Glutamatergic neuron (in vitro differentiated cells): ENCODE data around the gene PRKG1. TPM values are rescaled to one million over a fixed set of nuclear protein-coding genes. Genes with fewer than 3 reads are reported as not detected.

ENCODE experiments used
- DNase-seq: peaks from one replicate; pipeline ENCODE4 v3.0.0; 2022
- H3K27ac Mint-ChIP-seq: one replicate; pipeline ENCODE4 v1.8.0; 2020; ENCODE audit warnings: mild to moderate bottlenecking, mixed read lengths, inconsistent platforms; ENCODE audit not compliant: unreplicated experiment
- H3K27me3 Mint-ChIP-seq: one replicate; pipeline ENCODE4 v1.8.0; 2020; ENCODE audit warnings: mild to moderate bottlenecking, moderate library complexity, mixed read lengths, inconsistent platforms; ENCODE audit not compliant: unreplicated experiment
- H3K36me3 Mint-ChIP-seq: one replicate; pipeline ENCODE4 v1.8.0; 2020; ENCODE audit warnings: mild to moderate bottlenecking, mixed read lengths, inconsistent platforms; ENCODE audit not compliant: unreplicated experiment
- H3K4me1 Mint-ChIP-seq: one replicate; pipeline ENCODE4 v1.8.0; 2020; ENCODE audit warnings: mild to moderate bottlenecking, low read depth, mixed read lengths, inconsistent platforms; ENCODE audit not compliant: unreplicated experiment
- H3K4me3 Mint-ChIP-seq: one replicate; pipeline ENCODE4 v1.8.0; 2020; ENCODE audit warnings: mild to moderate bottlenecking, mixed read lengths, inconsistent platforms; ENCODE audit not compliant: unreplicated experiment
- H3K9me3 Mint-ChIP-seq: one replicate; pipeline ENCODE4 v1.8.0; 2020; ENCODE audit warnings: mild to moderate bottlenecking, moderate library complexity, mixed read lengths, inconsistent platforms; ENCODE audit not compliant: unreplicated experiment
- CTCF ChIP-seq: fragments of 200-600 bp; sonication (generic); IDR thresholded peaks from one replicate; pipeline ENCODE4 v1.5.0; 2021; ENCODE audit not compliant: partially characterized antibody, unreplicated experiment
- total RNA-seq: library from RNA; stranded (reverse); fragmentation: NEBNext Ultra II Directional; extraction: Animal tissue kit (Norgen Biotek cat#: 25700); gene quantifications from one replicate; pipeline ENCODE4 v1.2.1, GENCODE V29; 2021; ENCODE audit not compliant: unreplicated experiment

The PRKG1 gene
- total RNA-seq, 1 donor from 2014 or later: 52.7 TPM

- H3K27ac Mint-ChIP-seq: no peak overlapping the region
- no peak for DNase-seq
These were observed 303.8 kb downstream of the PRKG1 start for GRCh38 chr10:51377932-51378599.

DNA sequence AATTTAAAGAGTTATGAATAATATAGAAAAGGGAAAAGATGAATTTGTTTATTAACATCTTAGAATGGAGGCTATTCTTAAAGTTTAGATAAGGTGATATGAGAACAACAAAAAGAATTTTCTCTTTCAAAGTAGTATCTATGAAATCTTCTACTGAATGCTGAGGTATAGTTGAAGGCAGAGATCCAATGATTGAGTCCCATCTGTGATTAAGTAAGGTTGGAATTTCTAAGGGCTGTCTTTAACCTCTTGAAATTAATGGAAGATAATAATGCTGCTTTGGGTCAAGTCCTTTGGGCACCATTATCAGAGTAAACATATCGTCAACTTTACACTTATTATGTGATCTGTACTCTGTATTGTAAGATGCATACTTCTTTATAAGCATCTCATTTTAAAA lies 307.9 kb downstream of the PRKG1 start:
- H3K27ac Mint-ChIP-seq: no peak overlapping the region
- no peaks in the 10 kb centered on the region for H3K36me3 Mint-ChIP-seq
- no peaks in the 10 kb centered on the region for H3K4me1 Mint-ChIP-seq
- no peak for DNase-seq
- H3K4me3 Mint-ChIP-seq: no peak overlapping the region
- TF ChIP-seq CTCF: no peak
- peaks cover 6% of the 10 kb centered on the region for H3K27me3 Mint-ChIP-seq
- H3K9me3 Mint-ChIP-seq: no peaks in the 10 kb centered on the region

More at GRCh38 chr10:51377932-51378599, 303.8 kb downstream of the PRKG1 start:
- no peak for TF ChIP-seq CTCF
- Mint-ChIP-seq H3K36me3 (no peaks in the 10 kb centered on the region), H3K27me3 (peaks cover 5% of the 10 kb centered on the region), H3K4me1 (no peaks in the 10 kb centered on the region), H3K9me3 (no peaks in the 10 kb centered on the region), H3K4me3 (no peak overlapping the region)

DNA sequence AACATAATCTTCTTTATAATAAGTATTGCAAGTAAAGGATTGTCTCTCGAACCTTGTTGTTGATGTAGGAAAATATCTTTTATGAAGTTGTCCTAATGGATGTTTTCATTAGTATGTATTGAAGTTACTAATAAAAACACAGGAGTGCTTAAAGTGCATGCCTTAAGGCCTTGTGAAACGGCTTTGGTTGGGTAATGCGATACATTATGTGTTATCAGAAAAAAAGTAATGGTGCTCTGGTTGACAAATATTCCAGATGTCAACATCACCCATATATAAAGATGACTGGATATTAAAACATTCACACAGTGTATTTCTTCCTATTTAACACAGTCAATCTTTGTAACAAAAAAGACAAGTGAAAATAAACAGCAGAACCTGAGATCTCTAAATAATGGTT lies 310.7 kb downstream of the PRKG1 start:
- Mint-ChIP-seq H3K27me3 (peaks cover 6% of the 10 kb centered on the region), H3K9me3 (no peaks in the 10 kb centered on the region), H3K27ac (no peak overlapping the region), H3K4me3 (no peak overlapping the region), H3K4me1 (no peaks in the 10 kb centered on the region), H3K36me3 (no peaks in the 10 kb centered on the region)
- no peak for DNase-seq
- TF ChIP-seq CTCF: no peak

DNA sequence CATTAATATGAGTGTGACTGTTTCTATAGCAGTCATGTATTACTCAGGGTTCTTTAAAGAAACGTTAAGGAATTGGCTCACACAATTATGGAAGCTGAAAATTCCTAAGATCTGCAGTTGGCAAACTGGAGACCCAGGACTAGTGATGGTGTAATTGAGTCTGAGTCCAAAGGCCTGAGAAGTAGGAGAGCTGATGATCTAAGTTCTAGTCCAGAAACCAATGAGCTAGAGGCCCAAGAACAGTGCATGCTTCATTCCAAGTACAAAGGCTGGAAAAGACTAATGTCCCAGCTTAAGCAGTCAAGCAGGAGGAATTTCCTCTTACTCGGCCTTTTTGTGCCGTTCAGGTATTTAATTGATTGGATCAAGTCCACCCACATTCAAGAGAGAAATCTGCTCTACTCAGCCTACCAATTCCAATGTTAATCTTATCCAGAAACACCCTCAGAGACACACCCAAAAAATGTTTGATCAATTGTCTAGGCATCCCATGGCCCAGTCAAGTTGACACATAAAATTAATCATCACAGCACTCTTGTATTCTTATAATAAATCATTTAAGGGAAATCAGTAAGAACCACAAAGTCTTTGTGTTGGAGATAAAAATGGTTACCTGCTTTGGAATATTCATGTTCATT lies 312.1 kb downstream of the PRKG1 start:
- Mint-ChIP-seq H3K9me3 (no peaks in the 10 kb centered on the region), H3K4me1 (no peaks in the 10 kb centered on the region), H3K27me3 (peaks cover 1% of the 10 kb centered on the region), H3K27ac (no peak overlapping the region), H3K36me3 (no peaks in the 10 kb centered on the region), H3K4me3 (no peak overlapping the region)
- no peak for TF ChIP-seq CTCF
- no peak for DNase-seq
